Ammon's horn (tissue), 1 donor: ENCODE results near the gene PARG.
A peak's percentile ranks its signal among the peaks of the same experiment; 100 is the strongest.
"Not testable (repeated sequence)": the region's sequence is repeated elsewhere in the genome, so short reads cannot be mapped to it uniquely, and the experiment has no call there.

Experiments
- DNase-seq: peaks from one replicate; pipeline ENCODE4 v3.0.0-alpha.2; 2016; ENCODE audit warnings: low spot score

The PARG gene

GRCh38 chr10:49903829-49904228, 38.0 kb downstream of the PARG start:
- not testable (repeated sequence) for DNase-seq

- not testable (repeated sequence) for DNase-seq
Measured at GRCh38 chr10:49900406-49900805, 41.4 kb downstream of the PARG start.

- DNase-seq, result not testable (repeated sequence)
Measured at GRCh38 chr10:49899999-49900398, 41.8 kb downstream of the PARG start.

- not testable (repeated sequence) for DNase-seq
Measured at GRCh38 chr10:49890025-49890424, 51.8 kb downstream of the PARG start.

- DNase-seq, result not testable (repeated sequence)
Measured at GRCh38 chr10:49884739-49885331, 57.0 kb downstream of the PARG start.

- DNase-seq, result not testable (repeated sequence)
Measured at GRCh38 chr10:49883852-49884251, 58.0 kb downstream of the PARG start.

GRCh38 chr10:49882327-49882726, 59.5 kb downstream of the PARG start:
- not testable (repeated sequence) for DNase-seq

- DNase-seq, result not testable (repeated sequence)
Measured at GRCh38 chr10:49872740-49873139, 69.1 kb downstream of the PARG start.

GRCh38 chr10:49871462-49871861, 70.4 kb downstream of the PARG start:
- not testable (repeated sequence) for DNase-seq

- not testable (repeated sequence) for DNase-seq
Measured at GRCh38 chr10:49859933-49860332, 81.9 kb downstream of the PARG start.

GRCh38 chr10:49858697-49859382, 83.0 kb downstream of the PARG start:
- DNase-seq, result not testable (repeated sequence)

- DNase-seq, result not testable (repeated sequence)
Measured at GRCh38 chr10:49849520-49849919, 92.3 kb downstream of the PARG start.

GRCh38 chr10:49844775-49845595, 96.8 kb downstream of the PARG start:
- DNase-seq, result no peak

GRCh38 chr10:49842333-49842628, 99.5 kb downstream of the PARG start:
- not testable (repeated sequence) for DNase-seq

GRCh38 chr10:49841615-49842332, 100.1 kb downstream of the PARG start:
- DNase-seq, result peak; percentile 31

- no peak for DNase-seq
Measured at GRCh38 chr10:49837685-49838084, 104.1 kb downstream of the PARG start.

- DNase-seq, result no peak
Measured at GRCh38 chr10:49837051-49837478, 104.8 kb downstream of the PARG start.

- DNase-seq, result no peak
Measured at GRCh38 chr10:49834976-49835375, 106.9 kb downstream of the PARG start.

- DNase-seq, result no peak
Measured at GRCh38 chr10:49834201-49834600, 107.6 kb downstream of the PARG start.

GRCh38 chr10:49833168-49833567, 108.7 kb downstream of the PARG start:
- DNase-seq, result no peak

GRCh38 chr10:49831352-49832035, 110.3 kb downstream of the PARG start:
- no peak for DNase-seq

GRCh38 chr10:49830846-49831245, 111.0 kb downstream of the PARG start:
- DNase-seq, result no peak
